Loucy (cell line): ENCODE results near the gene PARM1.

Experiments used
- CTCF ChIP-seq: fragments of 200-600 bp; sonication (generic); conservative IDR thresholded peaks from 2 replicates; pipeline ENCODE4 v1.5.1; 2014; ENCODE audit warnings: mild to moderate bottlenecking, antibody characterized with exemption, low read length
- EZH2phosphoT487 ChIP-seq: fragments of 200-600 bp; IDR thresholded peaks from 2 replicates; pipeline ENCODE4 v1.6.1; 2018; ENCODE audit warnings: antibody characterized with exemption, mild to moderate bottlenecking, moderate library complexity, borderline replicate concordance

- TF ChIP-seq CTCF (no peak), EZH2phosphoT487 (no peak)
Observed at GRCh38 chr4:74999714-75000309, 66.9 kb downstream of the PARM1 start.
